Smooth muscle cell (in vitro differentiated cells): ENCODE results near the gene RTCA. TPM values are rescaled to one million over a fixed set of nuclear protein-coding genes. Genes with fewer than 3 reads are reported as not detected.

Experiments used
- DNase-seq: peaks from one replicate; lab custom pipeline; 2025; ENCODE audit not compliant: unreplicated experiment; lab: John Stamatoyannopoulos, UW
- H2AFZ ChIP-seq: fragments of 200-600 bp; sonication (generic); 2 replicates; pipeline ENCODE4 v1.6.0; 2016; ENCODE audit warnings: antibody characterized with exemption, low read depth, mild to moderate bottlenecking
- H3F3A ChIP-seq: fragments of 200-600 bp; sonication (generic); 2 replicates; pipeline ENCODE4 v1.6.0; 2017; ENCODE audit warnings: antibody characterized with exemption, low read depth
- H3K27ac ChIP-seq: fragments of 200-600 bp; sonication (generic); 2 replicates; pipeline ENCODE4 v1.5.1; 2016; ENCODE audit warnings: low read depth, mild to moderate bottlenecking
- H3K27me3 ChIP-seq: fragments of 200-600 bp; sonication (generic); 2 replicates; pipeline ENCODE4 v1.6.1; 2016; ENCODE audit warnings: low read depth, mild to moderate bottlenecking
- H3K36me3 ChIP-seq: fragments of 200-600 bp; sonication (generic); 2 replicates; pipeline ENCODE4 v1.5.1; 2016; ENCODE audit warnings: low read depth
- H3K4me1 ChIP-seq: fragments of 200-600 bp; sonication (generic); 2 replicates; pipeline ENCODE4 v1.5.1; 2016; ENCODE audit warnings: low read depth
- H3K4me2 ChIP-seq: fragments of 200-600 bp; sonication (generic); 2 replicates; pipeline ENCODE4 v1.6.0; 2016; ENCODE audit warnings: mild to moderate bottlenecking
- H3K4me3 ChIP-seq: fragments of 200-600 bp; sonication (generic); 2 replicates; pipeline ENCODE4 v1.5.1; 2016; ENCODE audit warnings: mild to moderate bottlenecking
- H3K79me2 ChIP-seq: fragments of 200-600 bp; sonication (generic); 2 replicates; pipeline ENCODE4 v1.6.0; 2016; ENCODE audit warnings: low read depth, mild to moderate bottlenecking
- H3K9ac ChIP-seq: fragments of 200-600 bp; sonication (generic); 2 replicates; pipeline ENCODE4 v1.6.0; 2016; ENCODE audit warnings: low read depth
- H3K9me3 ChIP-seq: fragments of 200-600 bp; sonication (generic); replicated peaks from 2 replicates; pipeline ENCODE4 v1.5.1; 2016; ENCODE audit warnings: low read depth
- H4K20me1 ChIP-seq: fragments of 200-600 bp; sonication (generic); 2 replicates; pipeline ENCODE4 v1.6.0; 2016; ENCODE audit warnings: low read depth
- whole genome bisulfite sequencing: methylation state at CpG from one replicate; pipeline ENCODE4 v1.1.7; 2016; ENCODE audit warnings: low lambda C conversion rate; 5-methylcytosine and 5-hydroxymethylcytosine counted together
- polyA plus RNA-seq: library from polyadenylated mRNA; unstranded; fragments of >200 nt; fragmentation: Nextera tagmentation; extraction: Ambion mirVana; gene quantifications from 2 replicates; pipeline ENCODE4 v1.2.1, GENCODE V29; 2016
- total RNA-seq: library from RNA; depleted of rRNA; stranded (reverse); fragments of >200 nt; gene quantifications from 2 replicates; pipeline ENCODE4 v1.2.3, GENCODE V29; 2014
- TF ChIP-seq, protein P1 (sequence below): fragments of 200-600 bp; sonication (generic); IDR thresholded peaks from 2 replicates; pipeline ENCODE4 v1.5.1; 2017; ENCODE audit warnings: borderline replicate concordance, mild to moderate bottlenecking, antibody characterized with exemption; ENCODE audit not compliant: insufficient read depth, poor library complexity, severe bottlenecking

Gene RTCA
- total and polyA plus RNA-seq, 2 experiments from 2014 or later, result 51.7 to 67.5 TPM

DNA sequence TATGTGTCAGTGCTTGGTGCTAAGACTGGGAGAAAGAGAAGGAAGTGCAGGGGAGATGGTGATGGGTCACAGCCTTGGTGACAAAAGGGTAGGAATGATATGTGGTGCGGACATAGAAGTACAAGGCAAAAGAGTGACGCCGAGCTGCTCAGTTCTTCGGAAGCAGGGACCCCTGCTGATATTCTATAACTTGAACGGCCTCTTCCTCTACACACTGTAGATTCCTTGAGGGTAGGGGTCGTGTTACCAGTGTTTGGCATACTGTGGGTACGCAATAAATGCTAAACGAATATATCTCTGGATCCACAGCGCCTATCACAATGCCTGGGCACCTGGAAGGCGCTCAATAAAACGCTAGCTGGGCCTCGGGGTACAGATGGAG lies 16.9 kb upstream of the RTCA start:
- WGBS, result 2% methylated on average over 12 of the region's 12 CpGs
- H4K20me1 ChIP-seq, result no peaks in the 10 kb centered on the region
- peak overlapping the region; percentile 68 for H3K4me3 ChIP-seq
- no peaks in the 10 kb centered on the region for H3F3A ChIP-seq
- no peaks in the 10 kb centered on the region for H3K36me3 ChIP-seq
- H3K9ac ChIP-seq, result peak overlapping the region; percentile 71
- TF ChIP-seq, protein P1, sequence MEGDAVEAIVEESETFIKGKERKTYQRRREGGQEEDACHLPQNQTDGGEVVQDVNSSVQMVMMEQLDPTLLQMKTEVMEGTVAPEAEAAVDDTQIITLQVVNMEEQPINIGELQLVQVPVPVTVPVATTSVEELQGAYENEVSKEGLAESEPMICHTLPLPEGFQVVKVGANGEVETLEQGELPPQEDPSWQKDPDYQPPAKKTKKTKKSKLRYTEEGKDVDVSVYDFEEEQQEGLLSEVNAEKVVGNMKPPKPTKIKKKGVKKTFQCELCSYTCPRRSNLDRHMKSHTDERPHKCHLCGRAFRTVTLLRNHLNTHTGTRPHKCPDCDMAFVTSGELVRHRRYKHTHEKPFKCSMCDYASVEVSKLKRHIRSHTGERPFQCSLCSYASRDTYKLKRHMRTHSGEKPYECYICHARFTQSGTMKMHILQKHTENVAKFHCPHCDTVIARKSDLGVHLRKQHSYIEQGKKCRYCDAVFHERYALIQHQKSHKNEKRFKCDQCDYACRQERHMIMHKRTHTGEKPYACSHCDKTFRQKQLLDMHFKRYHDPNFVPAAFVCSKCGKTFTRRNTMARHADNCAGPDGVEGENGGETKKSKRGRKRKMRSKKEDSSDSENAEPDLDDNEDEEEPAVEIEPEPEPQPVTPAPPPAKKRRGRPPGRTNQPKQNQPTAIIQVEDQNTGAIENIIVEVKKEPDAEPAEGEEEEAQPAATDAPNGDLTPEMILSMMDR, result no peak
- H3K9me3 ChIP-seq, result no peaks in the 10 kb centered on the region
- no peak for DNase-seq
- H2AFZ ChIP-seq, result peak overlapping the region; percentile 67
- peaks cover 6% of the 10 kb centered on the region for H3K4me1 ChIP-seq
- no peaks in the 10 kb centered on the region for H3K27me3 ChIP-seq
- peaks cover 45% of the 10 kb centered on the region for H3K79me2 ChIP-seq
- H3K4me2 ChIP-seq, result peak overlapping the region; percentile 93
- H3K27ac ChIP-seq, result peak overlapping the region; percentile 52

DNA sequence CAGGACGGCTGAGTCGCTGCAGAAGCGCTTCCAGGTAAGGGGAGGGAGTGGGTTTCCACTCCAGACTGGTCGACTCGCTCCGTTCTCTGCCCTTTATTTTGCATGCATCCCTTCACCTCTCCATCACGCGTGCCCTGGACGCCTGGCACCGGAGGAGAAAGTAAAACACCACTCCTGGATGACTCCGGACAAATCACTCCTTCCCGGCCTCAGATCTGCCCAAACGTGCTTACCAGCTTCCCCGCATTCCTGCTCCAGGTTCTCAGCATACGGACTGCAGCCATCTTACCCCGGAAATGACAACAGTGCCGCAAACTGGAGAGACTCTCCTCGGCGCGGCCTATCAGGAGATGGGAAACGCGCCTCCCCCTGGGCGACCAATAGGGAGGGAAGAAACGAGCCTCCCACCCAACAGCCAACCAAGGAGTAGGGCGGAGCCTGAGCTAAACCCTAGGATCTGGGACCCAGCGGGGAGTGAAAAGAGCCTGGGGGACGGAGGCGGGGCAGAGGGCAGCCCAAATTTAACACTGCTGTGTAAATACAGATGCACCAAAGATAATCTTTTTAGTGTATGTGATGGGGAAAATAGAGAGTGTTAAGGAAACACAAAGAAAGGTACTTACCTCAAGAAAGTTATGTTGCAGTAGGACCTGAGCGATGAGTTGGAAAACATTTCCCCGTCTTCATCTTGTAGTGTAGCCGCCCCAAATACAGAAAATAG lies 16.3 kb upstream of the RTCA start, which contains the start of gene DBT:
TSS of gene DBT (minus strand) at position 298 of the 721 bp plus-strand sequence. CDS start at position 284, 14 bp downstream.
- Histone ChIP-seq H2AFZ (peak within 1 kb of the TSS; percentile 86), H3K79me2 (peaks cover 39% of the 10 kb centered on the region), H4K20me1 (no peaks in the 10 kb centered on the region), H3K9me3 (no peaks in the 10 kb centered on the region), H3K27me3 (no peaks in the 10 kb centered on the region), H3K36me3 (no peaks in the 10 kb centered on the region), H3K27ac (peak within 1 kb of the TSS; percentile 52), H3K4me2 (peak within 1 kb of the TSS; percentile 93), H3K4me3 (peak within 1 kb of the TSS; percentile 68), H3K4me1 (peaks cover 6% of the 10 kb centered on the region), H3K9ac (peak within 1 kb of the TSS; percentile 71), H3F3A (no peaks in the 10 kb centered on the region)
- WGBS, result 4% methylated on average over 31 of the region's 31 CpGs
- TF ChIP-seq, protein P1, result no peak
- DNase-seq, result peak; percentile 66

DNA sequence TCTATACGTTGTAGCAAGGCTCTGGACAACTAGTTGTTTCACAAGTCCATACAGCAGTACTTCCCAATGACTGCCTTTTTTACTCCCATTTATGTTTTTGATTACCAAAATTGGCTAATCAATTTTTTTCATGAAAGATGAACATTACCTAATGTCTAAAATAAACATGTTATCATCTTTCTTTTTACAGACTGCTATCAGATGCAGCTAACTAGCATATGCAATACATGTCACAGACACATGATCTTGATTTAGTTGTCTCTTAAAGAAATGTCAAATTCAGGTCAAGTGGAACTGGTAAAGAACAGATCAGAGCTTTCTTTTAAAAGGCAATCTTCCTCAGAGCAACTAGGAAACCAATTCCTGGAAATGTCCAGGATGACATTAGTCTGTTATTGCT lies 15.8 kb upstream of the RTCA start:
- H3K4me2 ChIP-seq, result peak overlapping the region; percentile 78
- WGBS, result 3% methylated on average over 1 of the region's 1 CpG

More for the DNA sequence above, 15.8 kb upstream of the RTCA start:
- TF ChIP-seq, protein P1, result no peak
- no peaks in the 10 kb centered on the region for H3K9me3 ChIP-seq
- peak overlapping the region; percentile 86 for H2AFZ ChIP-seq
- H3K27ac ChIP-seq, result no peak overlapping the region
- peaks cover 35% of the 10 kb centered on the region for H3K79me2 ChIP-seq
- no peaks in the 10 kb centered on the region for H4K20me1 ChIP-seq
- no peaks in the 10 kb centered on the region for H3F3A ChIP-seq
- H3K36me3 ChIP-seq, result no peaks in the 10 kb centered on the region
- H3K4me1 ChIP-seq, result peaks cover 6% of the 10 kb centered on the region
- H3K9ac ChIP-seq, result no peak overlapping the region
- peak overlapping the region; percentile 68 for H3K4me3 ChIP-seq
- no peaks in the 10 kb centered on the region for H3K27me3 ChIP-seq
- DNase-seq, result no peak
